ENCODE data around the gene CUTC. TPM values are rescaled to one million over a fixed set of nuclear protein-coding genes. Genes with fewer than 3 reads are reported as not detected.

Gene CUTC
- total RNA-seq, 1 experiment from 2014 or later, result 22.9 TPM

GRCh38 chr10:99766302-99766681 is 34.3 kb downstream of the CUTC start:
- H3K4me3 ChIP-seq (ENCODE audit: low read length), result no peak overlapping the region
- no peak overlapping the region for H3K9ac ChIP-seq (ENCODE audit: low read length)
- H3K9me2 ChIP-seq (replicated peaks; ENCODE audit: insufficient read depth, low read length), result no peaks in the 10 kb centered on the region
- H3K36me3 ChIP-seq (ENCODE audit: insufficient read depth, low read length), result no peaks in the 10 kb centered on the region
- H3K9me3 ChIP-seq (ENCODE audit: low read length), result no peaks in the 10 kb centered on the region
- no peak overlapping the region for H2AFZ ChIP-seq (ENCODE audit: low read length)
- no peak overlapping the region for H3K4me2 ChIP-seq (ENCODE audit: low read depth, low read length, poor library complexity, severe bottlenecking)
- peaks cover 3% of the 10 kb centered on the region; the same call in 1 of the 2 replicates for H3K4me1 ChIP-seq (ENCODE audit: low read length)
- DNase-seq, result no peak
- no peak overlapping the region for H3K27ac ChIP-seq (ENCODE audit: low read length)
- H3K27me3 ChIP-seq (ENCODE audit: low read length), result no peaks in the 10 kb centered on the region
- H4K20me1 ChIP-seq (ENCODE audit: insufficient read depth, low read depth, low read length), result no peaks in the 10 kb centered on the region
- H3K79me2 ChIP-seq (ENCODE audit: low read length), result no peaks in the 10 kb centered on the region

GRCh38 chr10:99767901-99768300 is 35.9 kb downstream of the CUTC start:
- H3K27me3 ChIP-seq (ENCODE audit: low read length), result no peaks in the 10 kb centered on the region
- H3K9me3 ChIP-seq (ENCODE audit: low read length), result no peaks in the 10 kb centered on the region
- no peak overlapping the region for H3K4me2 ChIP-seq (ENCODE audit: low read depth, low read length, poor library complexity, severe bottlenecking)
- no peak overlapping the region for H3K9ac ChIP-seq (ENCODE audit: low read length)
- no peaks in the 10 kb centered on the region for H4K20me1 ChIP-seq (ENCODE audit: insufficient read depth, low read depth, low read length)
- no peaks in the 10 kb centered on the region for H3K79me2 ChIP-seq (ENCODE audit: low read length)
- no peaks in the 10 kb centered on the region for H3K9me2 ChIP-seq (replicated peaks; ENCODE audit: insufficient read depth, low read length)
- no peak overlapping the region for H3K27ac ChIP-seq (ENCODE audit: low read length)
- DNase-seq, result no peak
- H3K4me1 ChIP-seq (ENCODE audit: low read length), result peaks cover 3% of the 10 kb centered on the region; the same call in 1 of the 2 replicates
- no peaks in the 10 kb centered on the region for H3K36me3 ChIP-seq (ENCODE audit: insufficient read depth, low read length)
- no peak overlapping the region for H3K4me3 ChIP-seq (ENCODE audit: low read length)
- H2AFZ ChIP-seq (ENCODE audit: low read length), result no peak overlapping the region

GRCh38 chr10:99768556-99768955 is 36.5 kb downstream of the CUTC start:
- Histone ChIP-seq H3K27ac (ENCODE audit: low read length) (no peak overlapping the region), H4K20me1 (ENCODE audit: insufficient read depth, low read depth, low read length) (no peaks in the 10 kb centered on the region), H3K27me3 (ENCODE audit: low read length) (no peaks in the 10 kb centered on the region), H3K9me2 (replicated peaks; ENCODE audit: insufficient read depth, low read length) (no peaks in the 10 kb centered on the region), H3K9ac (ENCODE audit: low read length) (no peak overlapping the region), H2AFZ (ENCODE audit: low read length) (no peak overlapping the region), H3K36me3 (ENCODE audit: insufficient read depth, low read length) (no peaks in the 10 kb centered on the region), H3K4me2 (ENCODE audit: low read depth, low read length, poor library complexity, severe bottlenecking) (no peak overlapping the region), H3K4me1 (ENCODE audit: low read length) (peaks cover 3% of the 10 kb centered on the region; the same call in 1 of the 2 replicates), H3K9me3 (ENCODE audit: low read length) (no peaks in the 10 kb centered on the region), H3K4me3 (ENCODE audit: low read length) (no peak overlapping the region), H3K79me2 (ENCODE audit: low read length) (no peaks in the 10 kb centered on the region)
- no peak for DNase-seq

- Histone ChIP-seq H3K4me3 (ENCODE audit: low read length) (no peak overlapping the region), H3K79me2 (ENCODE audit: low read length) (no peaks in the 10 kb centered on the region)
- DNase-seq, result no peak
Measured at GRCh38 chr10:99769706-99770105, 37.7 kb downstream of the CUTC start.

GRCh38 chr10:99770408-99771045 is 38.5 kb downstream of the CUTC start:
- Histone ChIP-seq H3K9me2 (replicated peaks; ENCODE audit: insufficient read depth, low read length) (no peaks in the 10 kb centered on the region), H3K9me3 (ENCODE audit: low read length) (no peaks in the 10 kb centered on the region), H3K4me3 (ENCODE audit: low read length) (no peak overlapping the region), H2AFZ (ENCODE audit: low read length) (no peak overlapping the region), H3K36me3 (ENCODE audit: insufficient read depth, low read length) (no peaks in the 10 kb centered on the region), H3K4me1 (ENCODE audit: low read length) (no peaks in the 10 kb centered on the region), H4K20me1 (ENCODE audit: insufficient read depth, low read depth, low read length) (no peaks in the 10 kb centered on the region), H3K9ac (ENCODE audit: low read length) (no peak overlapping the region), H3K4me2 (ENCODE audit: low read depth, low read length, poor library complexity, severe bottlenecking) (no peak overlapping the region), H3K27me3 (ENCODE audit: low read length) (no peaks in the 10 kb centered on the region), H3K79me2 (ENCODE audit: low read length) (no peaks in the 10 kb centered on the region), H3K27ac (ENCODE audit: low read length) (no peak overlapping the region)
- DNase-seq, result no peak

More at GRCh38 chr10:99769706-99770105, 37.7 kb downstream of the CUTC start:
- Histone ChIP-seq H3K4me1 (ENCODE audit: low read length) (no peaks in the 10 kb centered on the region; the same call in 1 of the 2 replicates), H3K36me3 (ENCODE audit: insufficient read depth, low read length) (no peaks in the 10 kb centered on the region), H3K4me2 (ENCODE audit: low read depth, low read length, poor library complexity, severe bottlenecking) (no peak overlapping the region), H4K20me1 (ENCODE audit: insufficient read depth, low read depth, low read length) (no peaks in the 10 kb centered on the region), H3K9me3 (ENCODE audit: low read length) (no peaks in the 10 kb centered on the region), H3K27ac (ENCODE audit: low read length) (no peak overlapping the region), H3K9ac (ENCODE audit: low read length) (no peak overlapping the region), H2AFZ (ENCODE audit: low read length) (no peak overlapping the region), H3K27me3 (ENCODE audit: low read length) (no peaks in the 10 kb centered on the region), H3K9me2 (replicated peaks; ENCODE audit: insufficient read depth, low read length) (no peaks in the 10 kb centered on the region)

- Histone ChIP-seq H3K36me3 (ENCODE audit: insufficient read depth, low read length) (no peaks in the 10 kb centered on the region), H3K4me2 (ENCODE audit: low read depth, low read length, poor library complexity, severe bottlenecking) (no peak overlapping the region), H3K9me3 (ENCODE audit: low read length) (no peaks in the 10 kb centered on the region), H2AFZ (ENCODE audit: low read length) (no peak overlapping the region), H4K20me1 (ENCODE audit: insufficient read depth, low read depth, low read length) (no peaks in the 10 kb centered on the region), H3K27me3 (ENCODE audit: low read length) (no peaks in the 10 kb centered on the region), H3K27ac (ENCODE audit: low read length) (no peak overlapping the region), H3K79me2 (ENCODE audit: low read length) (no peaks in the 10 kb centered on the region), H3K9ac (ENCODE audit: low read length) (no peak overlapping the region), H3K4me1 (ENCODE audit: low read length) (no peaks in the 10 kb centered on the region; the same call in 1 of the 2 replicates), H3K4me3 (ENCODE audit: low read length) (no peak overlapping the region), H3K9me2 (replicated peaks; ENCODE audit: insufficient read depth, low read length) (no peaks in the 10 kb centered on the region)
- no peak for DNase-seq
Measured at GRCh38 chr10:99775850-99776249, 43.8 kb downstream of the CUTC start.

- no peaks in the 10 kb centered on the region for H3K9me2 ChIP-seq (replicated peaks; ENCODE audit: insufficient read depth, low read length)
- H3K27ac ChIP-seq (ENCODE audit: low read length), result no peak overlapping the region
- H3K27me3 ChIP-seq (ENCODE audit: low read length), result no peaks in the 10 kb centered on the region
- H3K79me2 ChIP-seq (ENCODE audit: low read length), result no peaks in the 10 kb centered on the region
- no peaks in the 10 kb centered on the region; the same call in 1 of the 2 replicates for H3K4me1 ChIP-seq (ENCODE audit: low read length)
- H4K20me1 ChIP-seq (ENCODE audit: insufficient read depth, low read depth, low read length), result no peaks in the 10 kb centered on the region
- no peak for DNase-seq
- H3K4me2 ChIP-seq (ENCODE audit: low read depth, low read length, poor library complexity, severe bottlenecking), result no peak overlapping the region
- no peaks in the 10 kb centered on the region for H3K36me3 ChIP-seq (ENCODE audit: insufficient read depth, low read length)
- H3K4me3 ChIP-seq (ENCODE audit: low read length), result no peak overlapping the region
- H2AFZ ChIP-seq (ENCODE audit: low read length), result no peak overlapping the region
- no peaks in the 10 kb centered on the region for H3K9me3 ChIP-seq (ENCODE audit: low read length)
- H3K9ac ChIP-seq (ENCODE audit: low read length), result no peak overlapping the region
Measured at GRCh38 chr10:99777918-99778714, 46.1 kb downstream of the CUTC start.

GRCh38 chr10:99779335-99779734 is 47.3 kb downstream of the CUTC start:
- no peak for DNase-seq
- H3K27ac ChIP-seq (ENCODE audit: low read length), result no peak overlapping the region
- H3K9me3 ChIP-seq (ENCODE audit: low read length), result no peaks in the 10 kb centered on the region
- no peak overlapping the region for H3K4me3 ChIP-seq (ENCODE audit: low read length)
- no peaks in the 10 kb centered on the region for H3K79me2 ChIP-seq (ENCODE audit: low read length)
- no peaks in the 10 kb centered on the region for H4K20me1 ChIP-seq (ENCODE audit: insufficient read depth, low read depth, low read length)
- no peak overlapping the region for H2AFZ ChIP-seq (ENCODE audit: low read length)
- H3K27me3 ChIP-seq (ENCODE audit: low read length), result no peaks in the 10 kb centered on the region
- H3K9ac ChIP-seq (ENCODE audit: low read length), result no peak overlapping the region
- H3K9me2 ChIP-seq (replicated peaks; ENCODE audit: insufficient read depth, low read length), result no peaks in the 10 kb centered on the region
- no peak overlapping the region for H3K4me2 ChIP-seq (ENCODE audit: low read depth, low read length, poor library complexity, severe bottlenecking)
- H3K4me1 ChIP-seq (ENCODE audit: low read length), result no peaks in the 10 kb centered on the region; the same call in 1 of the 2 replicates
- H3K36me3 ChIP-seq (ENCODE audit: insufficient read depth, low read length), result no peaks in the 10 kb centered on the region
